Activated T-cell treated with anti-CD3 and anti-CD28 coated beads, Interleukin-2, amount 50 U/mL, for 48 hours (primary cell): ENCODE measurements around the gene ST6GALNAC6.

Source experiments
- DNase-seq, 2 experiments: peaks; one replicate each; pipeline ENCODE4 v3.0.0-alpha.2; 2020

ST6GALNAC6 gene

GRCh38 chr9:127915801-127916719 is 16.7 kb upstream of the ST6GALNAC6 start:
- peak in 1 of 2 experiments; percentile 59 for DNase-seq

- peak in 1 of 2 experiments; percentile 54 for DNase-seq
Measured at GRCh38 chr9:127915325-127915752, 15.9 kb upstream of the ST6GALNAC6 start.

- no peak for DNase-seq
Measured at GRCh38 chr9:127913682-127914081, 14.3 kb upstream of the ST6GALNAC6 start.

- DNase-seq, result no peak
Measured at GRCh38 chr9:127912882-127913281, 13.5 kb upstream of the ST6GALNAC6 start.

- DNase-seq, result no peak
Measured at GRCh38 chr9:127912296-127912695, 12.9 kb upstream of the ST6GALNAC6 start.

- DNase-seq, result no peak
Measured at GRCh38 chr9:127910613-127911205, 11.3 kb upstream of the ST6GALNAC6 start.

GRCh38 chr9:127909839-127910273 is 10.5 kb upstream of the ST6GALNAC6 start:
- DNase-seq, result no peak

GRCh38 chr9:127908660-127908926 is 9.2 kb upstream of the ST6GALNAC6 start:
- no peak for DNase-seq

- no peak for DNase-seq
Measured at GRCh38 chr9:127907867-127908659, 8.7 kb upstream of the ST6GALNAC6 start.

GRCh38 chr9:127905788-127906191 is 6.4 kb upstream of the ST6GALNAC6 start:
- DNase-seq, result peak; percentile 64 to 76

- DNase-seq, result peak; percentile 70 to 71
Measured at GRCh38 chr9:127905004-127905728, 5.8 kb upstream of the ST6GALNAC6 start.

- DNase-seq, result peak in 1 of 2 experiments; percentile 55
Measured at GRCh38 chr9:127904561-127905003, 5.2 kb upstream of the ST6GALNAC6 start.

- peak; percentile 91 for DNase-seq
Measured at GRCh38 chr9:127903557-127904475, 4.4 kb upstream of the ST6GALNAC6 start.

- peak in 1 of 2 experiments; percentile 56 for DNase-seq
Measured at GRCh38 chr9:127898433-127899127, 823 bp downstream of the ST6GALNAC6 start.

- peak; percentile 65 to 68 for DNase-seq
Measured at GRCh38 chr9:127897193-127897692, 2.2 kb downstream of the ST6GALNAC6 start.

GRCh38 chr9:127896395-127897192 is 2.8 kb downstream of the ST6GALNAC6 start:
- DNase-seq, result no peak

- DNase-seq, result no peak
Measured at GRCh38 chr9:127895811-127896210, 3.6 kb downstream of the ST6GALNAC6 start.

- DNase-seq, result no peak
Measured at GRCh38 chr9:127893392-127893791, 6.0 kb downstream of the ST6GALNAC6 start.

GRCh38 chr9:127892831-127893230 is 6.6 kb downstream of the ST6GALNAC6 start:
- DNase-seq, result no peak

- no peak for DNase-seq
Measured at GRCh38 chr9:127890053-127890452, 9.3 kb downstream of the ST6GALNAC6 start.
